Lung (tissue), 12 donors: ENCODE data around the gene MS4A4E. TPM values are rescaled to one million over a fixed set of nuclear protein-coding genes. Genes with fewer than 3 reads are reported as not detected.
"Not testable (repeated sequence)": the region's sequence is repeated elsewhere in the genome, so short reads cannot be mapped to it uniquely, and the experiment has no call there.

Source experiments
- ATAC-seq: fragments of 200-7000 bp; cut with Tn5 transposase; one replicate; pipeline ENCODE4 v1.9.1; 2020; ENCODE audit warnings: moderate number of reproducible peaks; ENCODE audit not compliant: insufficient read depth, low FRiP score
- DNase-seq, 3 donors: peaks; one replicate each; pipeline ENCODE4 v3.0.0-alpha.2; 2013 to 2017
- H3K27ac ChIP-seq, 2 donors: one replicate each; pipeline ENCODE4 v1.5.1; 2013; ENCODE audit warnings: mild to moderate bottlenecking in 2 of 2, moderate library complexity in 2 of 2, control low read depth in 1 of 2, inconsistent platforms in 1 of 2, low read depth in 1 of 2, low read length in 1 of 2
- H3K27me3 ChIP-seq, 3 donors: one replicate each; pipeline ENCODE4 v1.5.1; 2013; ENCODE audit warnings: low read length in 2 of 3; ENCODE audit not compliant: control insufficient read depth in 3 of 3, insufficient read depth in 3 of 3
- H3K36me3 ChIP-seq, 4 donors: one replicate each; pipeline ENCODE4 v1.5.1; 2013; ENCODE audit warnings: low read length in 4 of 4, mild to moderate bottlenecking in 1 of 4, moderate library complexity in 1 of 4; ENCODE audit not compliant: control insufficient read depth in 4 of 4, insufficient read depth in 4 of 4
- H3K4me1 ChIP-seq, 5 donors: one replicate each; pipeline ENCODE4 v1.5.1; 2013; ENCODE audit warnings: low read length in 5 of 5, mild to moderate bottlenecking in 2 of 5, moderate library complexity in 1 of 5; ENCODE audit not compliant: control insufficient read depth in 5 of 5, insufficient read depth in 5 of 5
- H3K4me3 ChIP-seq: one replicate; pipeline ENCODE4 v1.5.1; 2013; ENCODE audit warnings: mild to moderate bottlenecking, control low read depth, moderate library complexity
- H3K9ac ChIP-seq, 2 donors: one replicate each; pipeline ENCODE4 v1.5.1; 2013; ENCODE audit warnings: low read length in 2 of 2, control low read depth in 1 of 2; ENCODE audit not compliant: insufficient read depth in 1 of 2
- H3K9me3 ChIP-seq, 4 donors: one replicate each; pipeline ENCODE4 v1.5.1; 2013; ENCODE audit warnings: low read length in 3 of 4, mild to moderate bottlenecking in 1 of 4, moderate library complexity in 1 of 4; ENCODE audit not compliant: control insufficient read depth in 4 of 4, insufficient read depth in 3 of 4
- CTCF ChIP-seq: IDR thresholded peaks from 2 replicates; pipeline ENCODE4 v1.5.1; 2012; ENCODE audit warnings: mild to moderate bottlenecking; ENCODE audit errors: control extremely low read depth, extremely low read depth
- WGBS, 2 donors: extraction: QIAGEN DNeasy Blood & Tissue Kit; methylation state at CpG; one replicate each; pipeline ENCODE4 v1.1.7; 2013; 5-methylcytosine and 5-hydroxymethylcytosine counted together
- polyA plus RNA-seq, 2 donors: library from polyadenylated mRNA; stranded (reverse); fragments of 200-250 nt; gene quantifications; one replicate each; pipeline ENCODE4 v1.2.1, GENCODE V29; 2013
- total RNA-seq, 2 donors: library from RNA; depleted of rRNA in 1 of 2; stranded (reverse); fragments of >200 nt in 1 of 2; gene quantifications; one replicate each; pipeline ENCODE4 v1.2.1, GENCODE V29; 2014 to 2021
- donor health status: control.
- donor health status: control.
- donor health status: Bipolar disorder and iron deficiency.
- donor health status: healthy.
- donor health status: DM: yes; HTN: yes; CAD: no.

The MS4A4E gene
- total and polyA plus RNA-seq, 4 donors: 0.33 to 3.9 (median 1.3) TPM

- Histone ChIP-seq H3K27me3 (no peaks in the 10 kb centered on the region), H3K36me3 (no peaks in the 10 kb centered on the region), H3K4me3 (no peak overlapping the region), H3K9me3 (peaks cover 0 to 5% (median 0%) of the 10 kb centered on the region in 4 donors), H3K4me1 (no peaks in the 10 kb centered on the region), H3K9ac (no peak overlapping the region), H3K27ac (no peak overlapping the region)
- DNase-seq (no peak), ATAC-seq (no peak)
- WGBS, 2 donors: 91 to 100% methylated on average over 1 of the region's 1 CpG
- TF ChIP-seq CTCF: no peak
Observed at GRCh38 chr11:60206616-60207015, 36.3 kb downstream of the MS4A4E start.

- Histone ChIP-seq H3K9ac (no peak overlapping the region), H3K9me3 (peaks cover 0 to 5% (median 0%) of the 10 kb centered on the region in 4 donors), H3K4me1 (no peaks in the 10 kb centered on the region), H3K4me3 (no peak overlapping the region), H3K36me3 (no peaks in the 10 kb centered on the region), H3K27me3 (no peaks in the 10 kb centered on the region), H3K27ac (no peak overlapping the region)
- ATAC-seq: no peak
- no peak for TF ChIP-seq CTCF
- DNase-seq: no peak
- 82 to 86% methylated on average over 4 of the region's 4 CpGs for WGBS, 2 donors
Observed at GRCh38 chr11:60204922-60205321, 38.0 kb downstream of the MS4A4E start.

- not testable (repeated sequence) for H3K27me3 ChIP-seq, H3K36me3 ChIP-seq, DNase-seq, H3K27ac ChIP-seq, H3K4me3 ChIP-seq, H3K9me3 ChIP-seq, H3K9ac ChIP-seq, H3K4me1 ChIP-seq, ATAC-seq
- WGBS, 2 donors: 93 to 97% methylated on average over 8 to 22 of the region's 26 CpGs
Observed at GRCh38 chr11:60201334-60201733, 41.6 kb downstream of the MS4A4E start.

- H3K27me3 ChIP-seq: no peaks in the 10 kb centered on the region
- H3K4me1 ChIP-seq: no peaks in the 10 kb centered on the region
- no peak overlapping the region for H3K9ac ChIP-seq
- no peak overlapping the region for H3K4me3 ChIP-seq
- ATAC-seq: no peak
- no peaks in the 10 kb centered on the region for H3K36me3 ChIP-seq
- peaks cover 0 to 5% (median 0%) of the 10 kb centered on the region in 4 donors for H3K9me3 ChIP-seq
- 79 to 100% methylated on average over 1 of the region's 1 CpG for WGBS, 2 donors
- TF ChIP-seq CTCF: no peak
- DNase-seq: no peak
- no peak overlapping the region for H3K27ac ChIP-seq
Observed at GRCh38 chr11:60197442-60197841, 45.5 kb downstream of the MS4A4E start.
